ENCODE data around the gene H1-8. TPM values are rescaled to one million over a fixed set of nuclear protein-coding genes. Genes with fewer than 3 reads are reported as not detected.
A peak's percentile ranks its signal among the peaks of the same experiment; 100 is the strongest.

H1-8 gene
- total RNA-seq, 6 donors from 2014 or later, result not detected

DNA sequence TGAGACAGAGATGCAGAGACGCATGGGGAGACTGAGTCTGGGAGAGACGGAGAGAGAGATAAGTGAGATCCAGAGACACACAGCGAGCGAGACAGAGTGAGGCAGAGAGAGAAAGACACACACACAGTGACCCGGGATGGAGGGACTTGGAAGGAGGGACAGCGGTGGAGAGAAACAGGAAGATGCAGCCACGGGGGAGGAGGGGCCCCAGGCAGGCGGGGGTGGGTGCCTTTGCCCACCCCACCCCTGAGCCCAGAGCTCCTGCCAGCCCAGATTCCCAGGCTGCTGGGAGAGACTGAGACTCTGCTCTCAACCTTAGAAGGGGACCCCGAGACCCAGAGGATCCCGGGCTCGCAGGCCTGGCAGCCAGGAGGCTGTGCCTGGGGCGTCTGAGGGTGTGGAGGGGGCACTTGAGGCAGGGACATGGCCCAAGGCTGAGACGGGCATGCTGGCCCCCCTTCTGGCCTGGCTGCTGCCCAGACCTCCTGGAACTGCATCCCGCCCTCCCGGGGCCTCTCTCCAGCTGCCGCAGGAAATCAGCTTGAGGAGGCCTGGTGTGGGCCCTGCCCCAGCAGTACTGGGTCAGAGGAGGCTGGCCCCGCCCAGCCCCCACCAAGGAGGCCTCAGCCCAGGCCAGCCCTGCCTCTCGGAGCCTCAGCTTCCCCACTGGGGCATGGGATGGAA is 18.1 kb downstream of the H1-8 start:
- Histone ChIP-seq H3K27ac (peak overlapping the region; percentile 65 to 85 (median 73)), H3K9me3 (no peaks in the 10 kb centered on the region), H3K27me3 (no peaks in the 10 kb centered on the region), H3K4me3 (no peak overlapping the region), H3K36me3 (peaks cover 13 to 94% (median 89%) of the 10 kb centered on the region in 4 donors), H3K4me1 (peaks cover 38 to 44% (median 39%) of the 10 kb centered on the region in 4 donors)
- WGBS, 2 donors, result 41 to 42% methylated on average over 8 to 12 of the region's 18 CpGs
- DNase-seq, result peak; percentile 80 to 87
- ATAC-seq (ENCODE audit: low FRiP score in 2 of 2), result peak; percentile 70 to 78
- peak; percentile 34 to 54 for TF ChIP-seq POLR2AphosphoS5 (IDR thresholded peaks at IDR 0.05)
- TF ChIP-seq POLR2A (IDR thresholded peaks at IDR 0.05), result no peak

DNA sequence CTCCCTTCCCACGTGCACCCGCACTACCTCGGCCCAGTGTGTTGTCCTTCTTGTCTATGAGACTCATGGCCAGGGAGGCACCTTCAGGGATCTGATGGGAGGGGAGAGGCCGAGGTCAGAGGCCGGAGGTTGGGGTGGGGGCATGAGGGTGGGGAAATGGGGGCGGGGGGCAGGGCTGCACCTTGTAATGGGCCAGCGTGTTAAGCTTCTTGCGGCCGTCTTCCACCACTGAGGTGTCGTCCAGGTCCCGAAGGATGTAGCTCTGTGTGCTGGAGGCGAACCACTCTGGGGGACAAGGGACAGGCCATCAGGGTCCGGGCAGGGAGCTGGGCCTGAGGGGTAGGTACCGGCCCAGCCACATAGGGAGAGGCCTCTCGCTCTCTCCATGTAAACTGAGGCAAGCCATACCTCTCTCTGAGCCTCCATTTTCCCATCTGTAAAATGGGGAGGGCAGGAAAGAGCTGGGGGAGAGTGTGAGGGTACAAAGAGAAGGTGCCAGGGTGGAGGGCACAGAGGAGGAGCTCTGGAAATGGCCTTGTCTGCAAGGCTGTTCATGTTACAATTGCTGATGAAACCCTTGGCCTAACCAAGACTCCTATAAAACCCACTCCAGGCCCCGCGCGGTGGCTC is 18.8 kb downstream of the H1-8 start:
- peaks cover 19 to 94% (median 89%) of the 10 kb centered on the region in 4 donors for H3K36me3 ChIP-seq
- no peaks in the 10 kb centered on the region for H3K9me3 ChIP-seq
- WGBS, 2 donors, result 84 to 89% methylated on average over 13 to 18 of the region's 18 CpGs
- no peaks in the 10 kb centered on the region for H3K27me3 ChIP-seq
- H3K27ac ChIP-seq, result peak overlapping the region; percentile 65 to 85 (median 73)
- no peak overlapping the region for H3K4me3 ChIP-seq
- ATAC-seq (ENCODE audit: low FRiP score in 2 of 2), result no peak
- H3K4me1 ChIP-seq, result peaks cover 38 to 44% (median 39%) of the 10 kb centered on the region in 4 donors
- DNase-seq, result no peak
- no peak for TF ChIP-seq POLR2A (IDR thresholded peaks at IDR 0.05)
- no peak for TF ChIP-seq EP300 (IDR thresholded peaks at IDR 0.05)
- TF ChIP-seq, protein P1, sequence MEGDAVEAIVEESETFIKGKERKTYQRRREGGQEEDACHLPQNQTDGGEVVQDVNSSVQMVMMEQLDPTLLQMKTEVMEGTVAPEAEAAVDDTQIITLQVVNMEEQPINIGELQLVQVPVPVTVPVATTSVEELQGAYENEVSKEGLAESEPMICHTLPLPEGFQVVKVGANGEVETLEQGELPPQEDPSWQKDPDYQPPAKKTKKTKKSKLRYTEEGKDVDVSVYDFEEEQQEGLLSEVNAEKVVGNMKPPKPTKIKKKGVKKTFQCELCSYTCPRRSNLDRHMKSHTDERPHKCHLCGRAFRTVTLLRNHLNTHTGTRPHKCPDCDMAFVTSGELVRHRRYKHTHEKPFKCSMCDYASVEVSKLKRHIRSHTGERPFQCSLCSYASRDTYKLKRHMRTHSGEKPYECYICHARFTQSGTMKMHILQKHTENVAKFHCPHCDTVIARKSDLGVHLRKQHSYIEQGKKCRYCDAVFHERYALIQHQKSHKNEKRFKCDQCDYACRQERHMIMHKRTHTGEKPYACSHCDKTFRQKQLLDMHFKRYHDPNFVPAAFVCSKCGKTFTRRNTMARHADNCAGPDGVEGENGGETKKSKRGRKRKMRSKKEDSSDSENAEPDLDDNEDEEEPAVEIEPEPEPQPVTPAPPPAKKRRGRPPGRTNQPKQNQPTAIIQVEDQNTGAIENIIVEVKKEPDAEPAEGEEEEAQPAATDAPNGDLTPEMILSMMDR (IDR thresholded peaks at IDR 0.05), result no peak
- TF ChIP-seq POLR2AphosphoS5 (IDR thresholded peaks at IDR 0.05), result no peak

DNA sequence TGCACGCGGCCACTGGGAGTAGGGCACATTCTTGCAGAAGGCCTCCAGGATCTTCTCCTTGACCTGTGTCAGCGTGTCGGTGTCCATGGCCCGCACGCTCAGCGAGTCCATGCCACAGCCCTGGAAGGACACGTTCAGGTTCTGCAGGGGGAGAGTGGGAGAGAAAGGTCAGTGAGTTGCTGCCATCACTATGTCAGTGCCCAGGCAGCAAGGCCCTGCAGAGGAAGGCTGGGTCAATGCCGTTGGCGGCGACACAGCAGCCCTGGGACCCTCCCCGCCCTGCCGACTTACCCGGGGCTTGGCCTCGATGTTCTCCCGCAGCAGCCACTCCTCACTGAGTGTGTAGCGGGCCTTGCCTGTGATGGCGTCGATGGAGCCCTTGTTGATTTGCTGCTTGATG is 19.8 kb downstream of the H1-8 start:
- ATAC-seq (ENCODE audit: low FRiP score in 2 of 2) (no peak), DNase-seq (peak in 1 of 2 donors; percentile 70)
- WGBS, 2 donors, result 84 to 95% methylated on average over 7 to 19 of the region's 19 CpGs
- H3K36me3 ChIP-seq, result peaks cover 18 to 96% (median 88%) of the 10 kb centered on the region in 4 donors
- peak overlapping the region in 3 of 4 donors; percentile 68 to 78 (median 68) for H3K27ac ChIP-seq
- H3K4me3 ChIP-seq, result no peak overlapping the region
- peaks cover 34 to 43% (median 38%) of the 10 kb centered on the region in 4 donors for H3K4me1 ChIP-seq
- no peaks in the 10 kb centered on the region for H3K27me3 ChIP-seq
- H3K9me3 ChIP-seq, result no peaks in the 10 kb centered on the region
- TF ChIP-seq POLR2A (IDR thresholded peaks at IDR 0.05), result no peak
- no peak for TF ChIP-seq POLR2AphosphoS5 (IDR thresholded peaks at IDR 0.05)
- TF ChIP-seq EP300 (IDR thresholded peaks at IDR 0.05), result no peak
- TF ChIP-seq, protein P1 (IDR thresholded peaks at IDR 0.05), result no peak

DNA sequence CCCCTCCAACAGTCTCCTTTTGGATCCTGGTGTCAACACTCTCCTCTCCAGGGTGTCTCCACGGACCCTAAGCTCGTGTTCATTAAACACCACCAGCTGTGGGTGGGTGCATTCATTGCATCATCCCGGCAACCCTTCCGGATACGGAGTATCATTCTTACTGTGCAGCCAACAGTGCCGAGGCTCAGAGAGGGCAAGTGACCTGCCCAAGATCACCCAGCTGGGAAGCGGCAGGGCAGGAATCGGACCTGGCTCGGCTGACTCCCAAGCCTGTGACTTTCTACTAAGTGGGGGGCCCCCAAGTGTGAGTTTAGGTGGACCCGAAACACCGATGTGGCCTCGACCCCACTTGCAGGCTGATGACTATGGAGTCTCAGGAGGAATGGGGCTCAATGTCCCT is 20.4 kb downstream of the H1-8 start:
- TF ChIP-seq POLR2A (IDR thresholded peaks at IDR 0.05) (no peak), EP300 (IDR thresholded peaks at IDR 0.05) (no peak), POLR2AphosphoS5 (IDR thresholded peaks at IDR 0.05) (no peak)
- TF ChIP-seq, protein P1 (IDR thresholded peaks at IDR 0.05), result no peak
- H3K27ac ChIP-seq, result peak overlapping the region in 3 of 4 donors; percentile 0 to 78 (median 68)

DNA sequence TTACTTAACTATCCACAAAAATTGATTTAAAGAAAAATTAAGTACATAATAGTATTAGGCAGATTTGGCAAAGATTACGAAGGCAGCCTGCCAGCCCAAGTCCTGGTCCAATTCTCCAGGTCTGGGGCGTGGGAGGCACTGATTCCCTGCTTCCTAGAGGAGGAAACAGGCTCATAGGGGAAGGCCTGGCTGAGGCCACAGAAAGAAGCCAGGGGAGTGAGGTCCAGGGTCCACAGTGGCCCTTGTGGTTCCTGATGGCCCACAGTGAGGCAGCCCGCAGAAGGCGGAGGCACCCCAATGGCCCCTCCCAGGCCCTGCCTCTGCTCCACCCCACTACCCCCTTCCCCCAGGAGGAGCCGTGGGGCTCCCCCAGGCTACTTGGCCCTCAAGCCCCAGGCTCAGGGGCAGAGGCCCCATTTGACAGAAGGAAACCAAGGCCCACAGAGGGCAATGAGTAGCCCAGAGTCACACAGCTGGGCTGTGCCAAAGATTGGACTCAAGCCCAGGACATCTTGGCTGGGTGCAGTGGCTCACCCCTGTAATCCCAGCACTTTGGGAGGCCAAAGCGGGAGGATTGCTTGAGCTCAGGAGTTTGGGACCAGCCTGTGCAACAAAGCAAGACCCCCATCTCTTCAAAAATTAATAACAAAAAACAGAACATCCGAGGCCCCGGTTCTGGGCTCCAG is 21.0 kb downstream of the H1-8 start:
- no peak overlapping the region for H3K4me3 ChIP-seq
- no peak for DNase-seq
- ATAC-seq (ENCODE audit: low FRiP score in 2 of 2), result no peak
- peaks cover 14 to 94% (median 81%) of the 10 kb centered on the region in 4 donors for H3K36me3 ChIP-seq
- no peaks in the 10 kb centered on the region for H3K27me3 ChIP-seq
- no peak for TF ChIP-seq EP300 (IDR thresholded peaks at IDR 0.05)
- TF ChIP-seq POLR2A (IDR thresholded peaks at IDR 0.05), result no peak
- TF ChIP-seq, protein P1 (IDR thresholded peaks at IDR 0.05), result no peak
- no peak for TF ChIP-seq POLR2AphosphoS5 (IDR thresholded peaks at IDR 0.05)
- H3K9me3 ChIP-seq, result no peaks in the 10 kb centered on the region
- peak overlapping the region; percentile 44 to 78 (median 60) for H3K27ac ChIP-seq
- H3K4me1 ChIP-seq, result peaks cover 27 to 33% (median 29%) of the 10 kb centered on the region in 4 donors
- WGBS, 2 donors, result 77 to 91% methylated on average over 4 to 8 of the region's 8 CpGs

More for the DNA sequence above, 20.4 kb downstream of the H1-8 start:
- 76 to 95% methylated on average over 5 to 12 of the region's 12 CpGs for WGBS, 2 donors
- no peak for DNase-seq
- Histone ChIP-seq H3K27me3 (no peaks in the 10 kb centered on the region), H3K36me3 (peaks cover 14 to 94% (median 84%) of the 10 kb centered on the region in 4 donors), H3K4me1 (peaks cover 32 to 40% (median 36%) of the 10 kb centered on the region in 4 donors), H3K9me3 (no peaks in the 10 kb centered on the region), H3K4me3 (no peak overlapping the region)
- no peak for ATAC-seq (ENCODE audit: low FRiP score in 2 of 2)

All from upper lobe of left lung (tissue), 6 donors.